Activated CD8-positive, alpha-beta memory T cell treated with anti-CD3 and anti-CD28 coated beads, Interleukin-2, amount 50 U/mL, for 1 hour (primary cell): ENCODE measurements around the gene INTS2.
"Not testable (repeated sequence)": the region's sequence is repeated elsewhere in the genome, so short reads cannot be mapped to it uniquely, and the experiment has no call there.

Experiments
- DNase-seq: peaks from one replicate; pipeline ENCODE4 v3.0.0-alpha.2; 2020; ENCODE audit errors: extremely low read depth

Gene INTS2

GRCh38 chr17:61822326-61823285 is 105.2 kb downstream of the INTS2 start:
- no peak for DNase-seq

GRCh38 chr17:61821655-61822054 is 106.1 kb downstream of the INTS2 start:
- no peak for DNase-seq

GRCh38 chr17:61819265-61819664 is 108.5 kb downstream of the INTS2 start:
- DNase-seq, result not testable (repeated sequence)

- DNase-seq, result no peak
Observed at GRCh38 chr17:61818225-61818624, 109.6 kb downstream of the INTS2 start.

GRCh38 chr17:61817452-61817851 is 110.3 kb downstream of the INTS2 start:
- no peak for DNase-seq

- DNase-seq, result no peak
Observed at GRCh38 chr17:61816538-61816937, 111.2 kb downstream of the INTS2 start.

- DNase-seq, result no peak
Observed at GRCh38 chr17:61815863-61816503, 111.8 kb downstream of the INTS2 start.
